ENCODE measurements around the gene POU2AF1. TPM values are rescaled to one million over a fixed set of nuclear protein-coding genes. Genes with fewer than 3 reads are reported as not detected.

Gene POU2AF1
- total and polyA plus RNA-seq, 4 donors, result 2.0 to 6.9 (median 4.5) TPM

GRCh38 chr11:111351374-111352055 lies 27.6 kb downstream of the POU2AF1 start:
- H3K27me3 ChIP-seq (ENCODE audit: control insufficient read depth in 3 of 3, insufficient read depth in 3 of 3, low read length in 2 of 3), result peaks cover 0 to 4% (median 0%) of the 10 kb centered on the region in 3 donors
- no peak for TF ChIP-seq CTCF (IDR thresholded peaks at IDR 0.05; ENCODE audit: control extremely low read depth, extremely low read depth)
- H3K9me3 ChIP-seq (ENCODE audit: control insufficient read depth in 4 of 4, insufficient read depth in 3 of 4, low read length in 3 of 4), result no peaks in the 10 kb centered on the region
- no peak for ATAC-seq (ENCODE audit: insufficient read depth, low FRiP score)
- WGBS, 2 donors, result 60 to 80% methylated on average over 10 of the region's 10 CpGs
- H3K4me3 ChIP-seq, result no peak overlapping the region
- DNase-seq, result peak in 1 of 3 donors; percentile 50
- H3K27ac ChIP-seq (ENCODE audit: low read depth in 1 of 2, low read length in 1 of 2), result no peak overlapping the region
- no peak overlapping the region for H3K9ac ChIP-seq (ENCODE audit: insufficient read depth in 1 of 2, low read length in 2 of 2)
- peaks cover 0 to 28% (median 8%) of the 10 kb centered on the region in 5 donors for H3K4me1 ChIP-seq (ENCODE audit: control insufficient read depth in 5 of 5, insufficient read depth in 5 of 5, low read length in 5 of 5)
- no peaks in the 10 kb centered on the region for H3K36me3 ChIP-seq (ENCODE audit: control insufficient read depth in 4 of 4, insufficient read depth in 4 of 4, low read length in 4 of 4)

GRCh38 chr11:111350811-111351210 lies 28.3 kb downstream of the POU2AF1 start:
- no peak overlapping the region for H3K27ac ChIP-seq (ENCODE audit: low read depth in 1 of 2, low read length in 1 of 2)
- no peak for TF ChIP-seq CTCF (IDR thresholded peaks at IDR 0.05; ENCODE audit: control extremely low read depth, extremely low read depth)

GRCh38 chr11:111349191-111349695 lies 29.8 kb downstream of the POU2AF1 start:
- Histone ChIP-seq H3K4me3 (no peak overlapping the region), H3K9ac (ENCODE audit: insufficient read depth in 1 of 2, low read length in 2 of 2) (no peak overlapping the region), H3K9me3 (ENCODE audit: control insufficient read depth in 4 of 4, insufficient read depth in 3 of 4, low read length in 3 of 4) (no peaks in the 10 kb centered on the region), H3K27me3 (ENCODE audit: control insufficient read depth in 3 of 3, insufficient read depth in 3 of 3, low read length in 2 of 3) (peaks cover 0 to 4% (median 2%) of the 10 kb centered on the region in 3 donors), H3K4me1 (ENCODE audit: control insufficient read depth in 5 of 5, insufficient read depth in 5 of 5, low read length in 5 of 5) (peaks cover 0 to 28% (median 8%) of the 10 kb centered on the region in 5 donors), H3K27ac (ENCODE audit: low read depth in 1 of 2, low read length in 1 of 2) (no peak overlapping the region), H3K36me3 (ENCODE audit: control insufficient read depth in 4 of 4, insufficient read depth in 4 of 4, low read length in 4 of 4) (no peaks in the 10 kb centered on the region)
- 76 to 89% methylated on average over 2 of the region's 2 CpGs for WGBS, 2 donors
- no peak for TF ChIP-seq CTCF (IDR thresholded peaks at IDR 0.05; ENCODE audit: control extremely low read depth, extremely low read depth)
- DNase-seq, result no peak
- no peak for ATAC-seq (ENCODE audit: insufficient read depth, low FRiP score)

More at GRCh38 chr11:111350811-111351210, 28.3 kb downstream of the POU2AF1 start:
- DNase-seq (no peak), ATAC-seq (ENCODE audit: insufficient read depth, low FRiP score) (no peak)
- H3K9ac ChIP-seq (ENCODE audit: insufficient read depth in 1 of 2, low read length in 2 of 2), result no peak overlapping the region
- no peaks in the 10 kb centered on the region for H3K36me3 ChIP-seq (ENCODE audit: control insufficient read depth in 4 of 4, insufficient read depth in 4 of 4, low read length in 4 of 4)
- peaks cover 0 to 28% (median 8%) of the 10 kb centered on the region in 5 donors for H3K4me1 ChIP-seq (ENCODE audit: control insufficient read depth in 5 of 5, insufficient read depth in 5 of 5, low read length in 5 of 5)
- 67 to 76% methylated on average over 1 of the region's 1 CpG for WGBS, 2 donors
- no peak overlapping the region for H3K4me3 ChIP-seq
- H3K27me3 ChIP-seq (ENCODE audit: control insufficient read depth in 3 of 3, insufficient read depth in 3 of 3, low read length in 2 of 3), result peaks cover 0 to 4% (median 0%) of the 10 kb centered on the region in 3 donors
- H3K9me3 ChIP-seq (ENCODE audit: control insufficient read depth in 4 of 4, insufficient read depth in 3 of 4, low read length in 3 of 4), result no peaks in the 10 kb centered on the region

All from lung (tissue), 12 donors.